PC-3 (cell line): ENCODE results near the gene NUDT1. TPM values are rescaled to one million over a fixed set of nuclear protein-coding genes. Genes with fewer than 3 reads are reported as not detected.

Source experiments
- ATAC-seq: fragments of 200-7000 bp; cut with Tn5 transposase; 2 replicates; pipeline ENCODE4 v1.9.1; 2020; ENCODE audit warnings: mild to moderate bottlenecking, moderate library complexity
- BruUV-seq: library from RNA; stranded (reverse); fragments of 400-500 nt; replicated peaks from 2 replicates; lab custom pipeline; 2021; lab: Mats Ljungman, UMichigan
- CTCF ChIA-PET: fragments of 300-600 bp; sonication (Branson Sonifier 250); formaldehyde crosslinking; loops from one replicate; lab custom pipeline; 2022; ENCODE audit warnings: antibody characterized with exemption; lab: Charles Lee
- POLR2A ChIA-PET: fragments of 300-600 bp; sonication (Branson Sonifier 250); formaldehyde crosslinking; loops from one replicate; lab custom pipeline; 2022; ENCODE audit warnings: antibody characterized with exemption; ENCODE audit not compliant: unreplicated experiment; lab: Charles Lee
- DNase-seq: peaks from one replicate; pipeline ENCODE4 v3.0.0-alpha.2; 2015
- H2AFZ ChIP-seq: fragments of 300-600 bp; sonication (generic); 2 replicates; pipeline ENCODE4 v1.6.0; 2016; ENCODE audit warnings: antibody characterized with exemption, low read length
- H3F3A ChIP-seq: fragments of 300-600 bp; sonication (generic); one replicate; pipeline ENCODE4 v1.6.0; 2017; ENCODE audit warnings: antibody characterized with exemption, low read length, control low read depth, mild to moderate bottlenecking; ENCODE audit not compliant: unreplicated experiment
- H3K27ac ChIP-seq: fragments of 300-600 bp; sonication (generic); 2 replicates; pipeline ENCODE4 v1.5.1; 2016; ENCODE audit warnings: mild to moderate bottlenecking, low read length
- H3K27me3 ChIP-seq: fragments of 300-600 bp; sonication (generic); 2 replicates; pipeline ENCODE4 v1.6.1; 2016; ENCODE audit warnings: low read length, mixed read lengths
- H3K36me3 ChIP-seq: fragments of 300-600 bp; sonication (generic); 2 replicates; pipeline ENCODE4 v1.6.1; 2016; ENCODE audit warnings: low read depth, mixed run types, low read length, mixed read lengths
- H3K4me1 ChIP-seq: fragments of 300-600 bp; sonication (generic); 2 replicates; pipeline ENCODE4 v1.5.1; 2016; ENCODE audit warnings: low read length; ENCODE audit not compliant: insufficient read depth
- H3K4me2 ChIP-seq: fragments of 300-600 bp; sonication (generic); 2 replicates; pipeline ENCODE4 v1.6.0; 2016; ENCODE audit warnings: low read length
- H3K4me3 ChIP-seq: fragments of 300-600 bp; sonication (generic); 2 replicates; pipeline ENCODE4 v1.5.1; 2016; ENCODE audit warnings: mild to moderate bottlenecking, low read length, mixed read lengths
- H3K79me2 ChIP-seq: fragments of 300-600 bp; sonication (generic); 2 replicates; pipeline ENCODE4 v1.6.1; 2017; ENCODE audit warnings: low read length, mixed read lengths
- H3K9ac ChIP-seq: fragments of 300-600 bp; sonication (generic); 2 replicates; pipeline ENCODE4 v1.6.0; 2016; ENCODE audit warnings: mild to moderate bottlenecking, low read length
- H3K9me2 ChIP-seq: fragments of 300-600 bp; sonication (generic); replicated peaks from 2 replicates; pipeline ENCODE4 v1.6.1; 2016; ENCODE audit warnings: mixed run types, low read length, mixed read lengths
- H3K9me3 ChIP-seq: fragments of 300-600 bp; sonication (generic); 2 replicates; pipeline ENCODE4 v1.6.1; 2016; ENCODE audit warnings: low read length, mixed read lengths
- H4K20me1 ChIP-seq: fragments of 300-600 bp; sonication (generic); 2 replicates; pipeline ENCODE4 v1.6.1; 2016; ENCODE audit warnings: low read length, mixed read lengths
- CTCF ChIP-seq: fragments of 300-600 bp; sonication (generic); conservative IDR thresholded peaks from 2 replicates; pipeline ENCODE4 v1.5.1; 2017; ENCODE audit warnings: antibody characterized with exemption, low read depth, mild to moderate bottlenecking, low read length
- EZH2 ChIP-seq: fragments of 300-600 bp; sonication (generic); IDR thresholded peaks from one replicate; pipeline ENCODE4 v1.6.1; 2017; ENCODE audit warnings: antibody characterized with exemption, mild to moderate bottlenecking, low read length; ENCODE audit not compliant: unreplicated experiment
- EZH2phosphoT487 ChIP-seq: fragments of 300-600 bp; sonication (generic); IDR thresholded peaks from 2 replicates; pipeline ENCODE4 v1.6.1; 2018; ENCODE audit warnings: mild to moderate bottlenecking, antibody characterized with exemption, low read length, borderline replicate concordance
- intact Hi-C: fragments of 100-400 bp; cut with micrococcal nuclease; formaldehyde crosslinking; loops from 2 replicates; pipeline ENCODE4 v1.9.0; 2023
- total RNA-seq: library from RNA; depleted of rRNA; stranded (reverse); fragments of >200 nt; gene quantifications from 2 replicates; pipeline ENCODE4 v1.2.3, GENCODE V29; 2014

Gene NUDT1
- total RNA-seq, 1 experiment from 2014 or later, result 59.3 TPM

GRCh38 chr7:2282185-2282751 lies 40.2 kb downstream of the NUDT1 start:
- Histone ChIP-seq H3K4me3 (no peak overlapping the region), H3K4me1 (no peaks in the 10 kb centered on the region), H3K9ac (no peak overlapping the region), H3F3A (no peaks in the 10 kb centered on the region), H3K27ac (no peak overlapping the region), H3K9me2 (no peaks in the 10 kb centered on the region), H3K4me2 (no peak overlapping the region), H2AFZ (no peak overlapping the region), H4K20me1 (no peaks in the 10 kb centered on the region), H3K79me2 (no peaks in the 10 kb centered on the region), H3K27me3 (no peaks in the 10 kb centered on the region), H3K36me3 (no peaks in the 10 kb centered on the region), H3K9me3 (no peaks in the 10 kb centered on the region)
- BruUV-seq, result no TSS peak
- POLR2A ChIA-PET, result no interaction called here
- ATAC-seq (no peak), DNase-seq (no peak)
- TF ChIP-seq EZH2phosphoT487 (no peak), CTCF (no peak), EZH2 (no peak)
- CTCF ChIA-PET, result no interaction called here
- intact Hi-C loops, result no loop called here

- H3K9me3 ChIP-seq, result no peaks in the 10 kb centered on the region
- ATAC-seq, result no peak
- H3K4me3 ChIP-seq, result no peak overlapping the region
- intact Hi-C loops, result no loop called here
- H3K27ac ChIP-seq, result no peak overlapping the region
- H3K9me2 ChIP-seq, result no peaks in the 10 kb centered on the region
- DNase-seq, result no peak
- no peak overlapping the region for H3K4me2 ChIP-seq
- H3F3A ChIP-seq, result no peaks in the 10 kb centered on the region
- H3K36me3 ChIP-seq, result no peaks in the 10 kb centered on the region
- no peak overlapping the region for H2AFZ ChIP-seq
- H3K4me1 ChIP-seq, result no peaks in the 10 kb centered on the region
- no peaks in the 10 kb centered on the region for H3K79me2 ChIP-seq
- ChIA-PET CTCF (no interaction called here), POLR2A (no interaction called here)
- H3K9ac ChIP-seq, result no peak overlapping the region
- no TSS peak for BruUV-seq
- TF ChIP-seq EZH2phosphoT487 (no peak), EZH2 (no peak), CTCF (no peak)
- H3K27me3 ChIP-seq, result no peaks in the 10 kb centered on the region
- H4K20me1 ChIP-seq, result no peaks in the 10 kb centered on the region
These were observed 41.0 kb downstream of the NUDT1 start for GRCh38 chr7:2283074-2283473.

- Histone ChIP-seq H3K4me3 (no peak overlapping the region), H3F3A (no peaks in the 10 kb centered on the region), H2AFZ (no peak overlapping the region), H3K27ac (no peak overlapping the region), H3K4me1 (no peaks in the 10 kb centered on the region), H3K27me3 (no peaks in the 10 kb centered on the region), H3K9ac (no peak overlapping the region), H3K36me3 (no peaks in the 10 kb centered on the region), H3K79me2 (no peaks in the 10 kb centered on the region), H3K9me3 (no peaks in the 10 kb centered on the region), H3K4me2 (no peak overlapping the region), H3K9me2 (no peaks in the 10 kb centered on the region), H4K20me1 (no peaks in the 10 kb centered on the region)
- no peak for DNase-seq
- POLR2A ChIA-PET, result no interaction called here
- BruUV-seq, result no TSS peak
- intact Hi-C loops, result no loop called here
- TF ChIP-seq EZH2phosphoT487 (no peak), CTCF (no peak), EZH2 (no peak)
- CTCF ChIA-PET, result no interaction called here
- ATAC-seq, result no peak
These were observed 45.7 kb downstream of the NUDT1 start for GRCh38 chr7:2287745-2288144.
